Measurements from ENCODE around the gene PHYHD1. TPM values are rescaled to one million over a fixed set of nuclear protein-coding genes. Genes with fewer than 3 reads are reported as not detected.
"Not testable (repeated sequence)": the region's sequence is repeated elsewhere in the genome, so short reads cannot be mapped to it uniquely, and the experiment has no call there.

The PHYHD1 gene
- total RNA-seq, 1 experiment from 2014 or later = not detected

DNA sequence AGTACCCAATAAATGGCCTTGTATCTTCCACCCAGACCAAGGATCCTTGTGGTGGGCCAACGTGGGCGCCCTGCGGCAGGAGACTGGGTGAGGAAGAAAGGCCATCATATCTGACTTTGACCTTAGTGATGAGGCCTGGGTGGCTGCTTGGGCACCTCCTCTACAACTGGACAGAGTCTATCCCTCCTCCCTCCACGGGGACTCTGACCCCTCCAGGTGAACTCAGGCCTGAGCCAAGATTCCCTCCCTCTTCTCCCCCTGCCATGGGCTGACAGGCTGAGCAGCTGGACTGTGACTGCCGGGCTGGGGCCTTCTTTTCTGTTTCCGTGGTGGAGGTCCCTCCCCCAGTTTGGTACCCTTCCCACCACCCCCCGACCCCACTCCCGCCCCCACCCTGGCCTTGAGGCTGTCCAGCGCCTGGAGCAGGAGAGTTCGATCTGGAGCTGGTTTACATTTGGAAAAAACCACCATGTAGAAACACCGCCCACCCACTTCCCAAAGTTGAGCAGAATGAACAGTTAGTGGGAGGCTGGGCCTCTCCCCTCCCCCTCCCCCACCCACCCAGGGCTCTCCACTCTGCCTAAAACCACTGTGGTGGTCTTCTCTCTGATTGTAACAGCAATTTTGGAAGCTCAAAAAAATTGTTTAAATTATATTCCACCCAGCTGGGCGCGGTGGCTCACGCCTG is 1.2 kb upstream of the PHYHD1 start:
- DNase-seq (ENCODE audit: extremely low read depth, low read depth) = no peak

DNA sequence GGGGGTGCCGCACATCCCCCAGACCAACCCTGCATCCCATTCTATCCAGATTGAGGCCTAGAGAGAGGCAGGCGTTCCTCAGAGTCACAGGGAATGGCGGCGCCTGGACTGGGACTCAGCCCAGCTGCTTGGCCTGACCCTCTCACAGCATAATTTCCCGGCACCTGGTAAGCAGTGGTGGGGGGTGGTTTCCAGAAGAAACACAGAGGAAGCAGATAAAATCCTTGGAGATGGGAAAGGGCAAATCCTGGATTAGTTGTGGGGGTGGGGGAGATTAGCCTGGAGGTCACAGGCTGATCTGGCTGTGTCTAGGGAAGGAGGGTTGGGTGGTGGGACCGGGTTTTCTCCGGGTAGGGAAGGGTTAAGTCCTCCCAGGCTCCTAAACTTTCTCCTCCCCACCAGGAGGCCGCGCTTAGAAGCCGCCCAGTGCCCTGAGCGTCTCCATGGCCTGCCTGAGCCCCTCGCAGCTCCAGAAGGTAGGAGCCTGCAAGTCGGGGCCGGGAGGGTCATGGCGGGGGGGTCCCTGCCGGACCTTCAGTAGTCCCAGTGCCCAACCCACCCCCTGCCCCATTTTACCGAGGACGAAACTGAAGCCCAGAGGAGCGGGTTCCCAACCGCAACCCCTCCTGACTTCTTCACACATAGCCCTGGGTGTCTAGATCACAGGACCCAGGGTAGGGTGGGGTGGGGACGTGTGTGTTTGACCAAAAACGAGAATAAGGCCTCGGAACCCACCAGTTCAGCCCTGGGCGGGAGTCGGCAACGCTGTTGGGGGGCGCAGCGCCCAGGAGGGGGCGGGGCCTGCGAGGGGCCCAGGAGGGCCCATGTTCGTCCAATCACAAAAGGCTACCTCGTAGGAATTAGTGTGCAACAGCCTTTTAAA is 1.3 kb downstream of the PHYHD1 start:
- DNase-seq (ENCODE audit: extremely low read depth, low read depth) = no peak

DNA sequence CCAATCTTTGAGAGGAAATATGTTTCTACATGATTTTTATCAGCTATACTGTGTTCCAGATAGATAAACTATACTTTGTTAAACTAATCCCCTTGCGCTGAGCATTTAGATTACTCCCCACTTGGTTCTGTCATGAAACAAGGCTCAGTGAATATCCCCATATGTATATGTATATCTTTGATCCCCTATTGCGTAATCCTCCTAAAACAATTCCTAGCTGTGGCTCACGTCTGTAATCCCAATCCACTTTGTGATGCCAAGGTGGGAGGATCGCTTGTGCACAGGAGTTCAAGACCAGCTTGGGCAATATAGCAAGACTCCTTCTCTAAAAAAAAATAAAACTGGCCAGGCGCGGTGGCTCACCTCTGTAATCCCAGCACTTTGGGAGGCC is 2.7 kb downstream of the PHYHD1 start:
- no peak for DNase-seq (ENCODE audit: extremely low read depth, low read depth)

GRCh38 chr9:128927731-128928411 is 7.1 kb downstream of the PHYHD1 start:
- DNase-seq (ENCODE audit: extremely low read depth, low read depth) = peak; percentile 54

DNA sequence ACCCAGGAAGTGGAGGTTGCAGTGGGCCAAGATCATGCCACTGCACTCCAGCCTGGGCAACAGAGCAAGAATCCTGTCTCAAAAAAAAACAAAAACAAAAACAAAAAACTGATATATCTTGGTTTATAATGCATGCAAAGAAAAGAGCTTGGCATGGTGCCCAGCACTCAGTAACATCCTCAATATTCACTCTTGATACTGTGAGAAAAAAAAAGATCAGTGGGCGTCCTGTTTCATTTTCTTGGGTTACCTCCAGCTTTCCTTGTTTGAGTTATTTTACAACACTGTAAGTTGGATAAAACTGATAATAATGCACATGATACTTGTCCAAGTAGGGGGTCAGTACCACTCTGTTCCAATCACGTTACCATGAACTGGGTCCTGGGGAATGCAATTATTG is 7.8 kb downstream of the PHYHD1 start:
- DNase-seq (ENCODE audit: extremely low read depth, low read depth) = no peak

GRCh38 chr9:128929560-128929959 is 8.8 kb downstream of the PHYHD1 start:
- DNase-seq (ENCODE audit: extremely low read depth, low read depth) = no peak

DNA sequence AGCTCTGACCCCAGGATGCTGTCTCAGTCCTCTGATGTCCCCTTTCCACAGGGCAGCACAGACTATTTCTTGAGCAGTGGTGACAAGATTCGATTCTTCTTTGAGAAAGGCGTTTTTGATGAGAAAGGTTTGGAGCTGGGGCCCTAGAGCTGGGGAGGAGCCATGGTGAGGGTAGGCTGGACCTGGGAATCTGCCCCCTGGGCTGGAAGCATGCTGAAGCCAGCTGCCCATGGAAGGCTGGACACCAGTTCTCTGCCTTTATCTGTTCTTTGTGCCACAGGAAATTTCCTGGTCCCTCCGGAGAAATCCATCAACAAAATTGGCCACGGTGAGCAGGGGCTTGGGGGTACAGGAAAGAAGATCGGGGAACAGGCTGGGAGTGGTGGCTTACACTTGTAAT is 12.9 kb downstream of the PHYHD1 start:
- no peak for DNase-seq (ENCODE audit: extremely low read depth, low read depth)

DNA sequence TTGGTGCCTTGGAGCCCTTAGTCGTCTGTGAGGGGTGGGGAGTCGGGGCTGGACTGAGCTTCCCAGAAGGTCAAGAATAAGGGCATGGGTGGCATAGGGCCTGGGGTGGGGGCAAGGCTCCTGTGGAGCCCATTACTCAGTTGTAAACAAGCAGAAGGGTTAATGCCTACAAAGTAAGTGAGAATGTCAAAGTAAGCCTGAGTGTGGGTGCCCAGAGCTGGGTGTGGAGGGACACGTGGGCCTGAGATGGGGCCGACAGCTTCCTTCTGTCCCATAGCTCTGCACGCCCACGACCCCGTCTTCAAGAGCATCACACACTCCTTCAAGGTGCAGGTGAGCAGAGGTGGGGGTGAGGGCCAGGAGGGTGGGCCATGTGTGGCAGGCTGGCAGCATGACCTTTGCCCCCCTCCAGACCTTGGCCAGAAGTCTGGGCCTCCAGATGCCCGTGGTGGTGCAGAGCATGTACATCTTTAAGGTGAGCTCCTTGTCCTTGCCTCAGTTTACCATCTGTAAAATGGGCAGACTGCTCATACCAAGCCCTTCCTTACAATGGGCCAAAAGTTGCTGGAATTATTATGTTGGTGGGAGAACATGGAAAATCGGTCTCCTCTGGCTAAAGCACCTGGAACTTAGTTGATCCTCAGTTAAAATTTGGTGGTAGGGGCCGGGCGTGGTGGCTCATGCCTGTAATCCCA is 15.5 kb downstream of the PHYHD1 start:
- no peak for DNase-seq (ENCODE audit: extremely low read depth, low read depth)

- DNase-seq (ENCODE audit: extremely low read depth, low read depth) = no peak
Observed at GRCh38 chr9:128937310-128938165, 16.8 kb downstream of the PHYHD1 start.

DNA sequence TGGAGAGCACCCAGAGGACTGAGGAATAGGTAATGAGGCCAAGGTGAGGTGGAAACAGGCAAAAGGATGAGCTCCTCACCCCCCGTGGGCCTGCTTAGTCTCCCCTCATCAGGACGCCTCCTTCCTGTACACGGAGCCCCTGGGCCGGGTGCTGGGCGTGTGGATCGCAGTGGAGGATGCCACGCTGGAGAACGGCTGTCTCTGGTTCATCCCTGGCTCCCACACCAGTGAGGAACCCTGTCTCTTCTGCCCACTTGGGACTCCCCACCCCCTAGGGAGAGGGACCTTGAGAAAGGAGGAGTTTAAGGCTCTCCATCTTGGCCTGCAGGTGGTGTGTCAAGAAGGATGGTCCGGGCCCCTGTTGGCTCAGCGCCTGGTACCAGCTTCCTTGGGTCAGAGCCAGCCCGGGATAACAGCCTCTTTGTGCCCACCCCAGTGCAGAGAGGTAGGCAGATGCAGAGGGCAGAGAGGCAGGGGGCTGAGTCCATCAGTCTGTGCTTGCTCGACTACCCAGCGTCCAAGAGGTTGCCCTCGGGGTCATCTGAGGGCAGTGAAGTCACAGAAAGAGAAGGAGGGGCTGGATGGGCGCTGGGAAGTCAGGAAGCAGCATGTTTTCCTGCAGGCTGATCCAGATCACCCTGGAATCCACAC is 19.6 kb downstream of the PHYHD1 start:
- DNase-seq (ENCODE audit: extremely low read depth, low read depth) = no peak

DNA sequence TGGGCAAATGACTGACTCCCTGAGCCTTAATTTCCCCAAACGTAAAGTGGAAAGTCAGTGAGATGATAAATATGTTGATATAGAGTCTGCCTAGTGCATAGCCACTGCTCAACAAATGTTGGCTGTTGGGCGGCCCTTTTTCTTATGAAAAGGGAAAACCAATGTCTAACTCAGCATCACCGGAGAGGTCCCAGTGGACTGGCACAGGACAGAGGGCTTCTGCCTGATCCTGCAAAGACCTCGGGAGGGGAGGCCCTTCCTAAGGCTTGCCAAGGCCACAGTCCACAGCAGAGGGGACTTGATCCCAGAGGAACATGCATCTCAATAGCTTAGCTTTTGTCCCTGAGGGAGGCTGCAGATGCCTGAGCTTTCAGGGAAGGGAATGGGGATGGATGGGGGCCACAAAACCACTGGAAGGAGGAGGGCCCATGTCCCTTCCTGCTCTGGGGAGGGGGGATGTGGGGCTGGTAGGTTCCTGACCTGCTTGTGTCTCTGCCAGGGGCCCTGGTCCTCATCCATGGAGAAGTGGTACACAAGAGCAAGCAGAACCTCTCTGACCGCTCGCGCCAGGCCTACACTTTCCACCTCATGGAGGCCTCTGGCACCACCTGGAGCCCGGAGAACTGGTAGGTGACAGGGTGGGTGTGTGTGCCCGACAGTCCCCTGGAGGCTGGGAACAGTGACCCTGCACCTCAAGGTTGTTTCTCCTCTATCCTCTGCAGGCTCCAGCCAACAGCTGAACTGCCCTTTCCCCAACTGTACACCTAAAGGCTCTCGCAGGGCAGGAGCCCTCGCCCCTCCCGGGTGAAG is 20.4 kb downstream of the PHYHD1 start:
- no peak for DNase-seq (ENCODE audit: extremely low read depth, low read depth)

DNA sequence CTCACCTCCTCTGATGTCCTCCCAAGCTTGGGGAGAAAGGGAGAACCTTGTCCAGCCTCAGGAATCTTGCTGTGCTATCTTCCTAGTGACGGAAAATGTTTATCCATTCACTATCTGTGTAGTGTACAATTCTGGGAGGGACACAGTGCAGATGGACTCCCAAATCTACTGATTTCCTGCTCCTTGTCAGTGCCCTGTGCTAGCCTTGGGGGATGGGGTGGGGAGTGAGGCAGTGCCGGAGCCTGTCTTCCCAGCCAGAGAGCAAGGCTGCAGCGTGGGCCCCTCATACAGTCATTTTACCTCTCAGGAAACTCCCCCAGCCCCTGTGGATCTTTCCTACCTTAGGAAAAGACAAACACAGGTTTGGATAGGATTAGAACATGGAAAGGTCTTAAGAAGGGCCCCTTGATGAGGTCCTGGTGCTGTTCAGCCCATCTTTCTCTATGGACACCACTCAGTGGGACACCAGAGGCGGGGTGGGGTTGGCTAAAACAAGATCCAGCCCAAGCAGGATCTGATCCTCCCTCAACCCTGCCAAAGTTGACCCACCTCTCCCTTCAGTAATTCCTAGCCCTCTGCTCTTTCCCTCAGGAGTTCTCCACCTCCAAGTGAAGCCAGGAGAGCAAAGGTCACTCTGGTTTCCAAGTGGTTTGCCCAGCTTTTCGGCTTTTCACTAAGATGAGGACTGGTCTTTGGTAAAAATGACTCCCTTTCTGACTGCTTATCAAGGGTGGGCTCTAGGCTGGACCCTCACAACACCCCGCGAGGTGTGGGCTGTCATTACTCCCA is 23.2 kb downstream of the PHYHD1 start:
- no peak for DNase-seq (ENCODE audit: extremely low read depth, low read depth)

- DNase-seq (ENCODE audit: extremely low read depth, low read depth) = not testable (repeated sequence)
Observed at GRCh38 chr9:128944966-128945365, 24.2 kb downstream of the PHYHD1 start.

DNA sequence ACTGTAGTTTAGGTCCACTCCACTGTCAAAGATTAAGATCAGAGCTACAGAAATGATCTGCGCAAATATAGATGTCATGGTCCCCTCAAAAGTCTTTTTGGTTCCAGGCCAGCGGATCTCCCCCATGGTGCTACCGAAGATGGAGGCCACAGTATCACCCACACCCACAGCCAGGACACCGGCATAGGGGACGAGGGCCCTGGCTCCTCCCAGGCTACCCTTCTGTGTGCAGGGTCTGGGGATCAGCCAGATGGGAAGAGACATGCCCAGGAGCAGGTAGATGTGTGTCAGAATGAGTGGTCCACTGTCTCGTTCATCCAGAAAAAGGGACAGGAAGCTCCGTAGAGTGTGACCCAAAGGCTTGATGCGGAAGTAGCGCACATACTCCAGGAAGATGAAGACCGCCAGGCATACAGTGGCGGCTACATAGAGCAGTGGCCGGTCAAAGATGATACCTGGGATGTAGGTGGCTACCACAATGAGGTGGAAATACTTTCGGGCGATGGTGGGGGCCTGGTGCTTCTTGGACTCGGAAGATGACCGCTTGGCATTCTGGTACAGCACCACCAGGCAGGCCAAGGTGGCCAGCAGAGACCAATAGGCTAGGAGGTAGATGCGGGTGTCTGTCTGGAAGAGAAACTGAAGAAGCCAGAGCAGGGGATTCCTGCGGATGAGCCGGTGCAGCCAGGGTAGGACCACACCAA is 25.2 kb downstream of the PHYHD1 start:
- DNase-seq (ENCODE audit: extremely low read depth, low read depth) = no peak

DNA sequence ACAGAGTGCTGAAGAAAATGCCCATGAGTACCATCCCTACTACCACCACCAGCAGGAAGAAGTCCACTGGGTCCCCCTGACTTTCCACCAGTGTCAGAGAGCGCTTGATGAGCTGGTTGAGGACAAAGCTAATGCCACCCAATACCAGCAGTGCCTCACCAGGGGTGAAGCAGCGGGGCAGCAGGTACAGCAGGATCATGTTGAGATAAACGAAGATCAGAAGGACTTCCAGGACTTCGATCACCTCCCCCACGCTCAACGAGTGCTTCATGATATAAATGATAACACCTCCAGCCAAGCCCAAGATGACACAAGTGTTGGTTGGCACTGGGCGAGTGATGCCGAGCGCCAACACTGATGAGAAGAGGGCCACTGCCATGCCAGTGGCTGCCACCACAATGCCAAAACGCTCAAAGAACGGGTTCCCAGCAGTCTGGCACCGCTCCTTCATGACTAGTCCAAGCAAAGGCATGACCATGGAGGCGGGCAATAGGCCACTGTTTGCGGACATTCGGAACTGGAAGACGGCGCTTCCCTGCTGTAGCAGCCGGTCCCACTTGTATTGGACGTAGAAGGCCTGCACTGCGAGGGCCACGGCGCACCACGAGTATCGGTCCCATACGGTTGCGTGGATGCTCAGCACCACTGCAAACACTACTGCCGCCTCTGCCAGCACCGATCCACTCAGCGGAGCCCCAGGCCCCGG is 25.9 kb downstream of the PHYHD1 start:
- no peak for DNase-seq (ENCODE audit: extremely low read depth, low read depth)

- no peak for DNase-seq (ENCODE audit: extremely low read depth, low read depth)
Observed at GRCh38 chr9:128947277-128947526, 26.4 kb downstream of the PHYHD1 start.
